Measurements from ENCODE around the gene TMF1. TPM values are rescaled to one million over a fixed set of nuclear protein-coding genes. Genes with fewer than 3 reads are reported as not detected.
A peak's percentile ranks its signal among the peaks of the same experiment; 100 is the strongest.

TMF1 gene
- total RNA-seq, 1 donor from 2014 or later = 42.0 TPM

DNA sequence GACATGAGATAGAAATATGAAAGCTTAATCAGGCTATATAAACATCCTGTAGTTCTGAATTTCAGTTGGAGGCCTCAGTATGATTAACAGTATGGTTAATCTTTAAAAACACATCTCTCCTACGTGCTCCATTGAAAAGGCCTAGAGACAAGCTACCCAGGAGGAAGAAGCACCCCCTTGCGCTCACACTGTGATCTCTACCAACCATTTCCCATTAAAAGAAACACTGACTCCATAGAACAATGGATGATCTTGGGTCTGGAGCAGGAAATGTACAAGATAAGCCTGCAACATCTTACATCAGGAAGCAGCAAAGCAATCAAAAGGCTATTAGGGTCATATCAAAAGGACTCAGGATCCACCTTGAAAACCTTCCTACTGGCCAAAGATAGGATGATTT lies 35.2 kb downstream of the TMF1 start:
- TF ChIP-seq, protein P1, sequence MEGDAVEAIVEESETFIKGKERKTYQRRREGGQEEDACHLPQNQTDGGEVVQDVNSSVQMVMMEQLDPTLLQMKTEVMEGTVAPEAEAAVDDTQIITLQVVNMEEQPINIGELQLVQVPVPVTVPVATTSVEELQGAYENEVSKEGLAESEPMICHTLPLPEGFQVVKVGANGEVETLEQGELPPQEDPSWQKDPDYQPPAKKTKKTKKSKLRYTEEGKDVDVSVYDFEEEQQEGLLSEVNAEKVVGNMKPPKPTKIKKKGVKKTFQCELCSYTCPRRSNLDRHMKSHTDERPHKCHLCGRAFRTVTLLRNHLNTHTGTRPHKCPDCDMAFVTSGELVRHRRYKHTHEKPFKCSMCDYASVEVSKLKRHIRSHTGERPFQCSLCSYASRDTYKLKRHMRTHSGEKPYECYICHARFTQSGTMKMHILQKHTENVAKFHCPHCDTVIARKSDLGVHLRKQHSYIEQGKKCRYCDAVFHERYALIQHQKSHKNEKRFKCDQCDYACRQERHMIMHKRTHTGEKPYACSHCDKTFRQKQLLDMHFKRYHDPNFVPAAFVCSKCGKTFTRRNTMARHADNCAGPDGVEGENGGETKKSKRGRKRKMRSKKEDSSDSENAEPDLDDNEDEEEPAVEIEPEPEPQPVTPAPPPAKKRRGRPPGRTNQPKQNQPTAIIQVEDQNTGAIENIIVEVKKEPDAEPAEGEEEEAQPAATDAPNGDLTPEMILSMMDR (IDR thresholded peaks at IDR 0.05) = no peak
- peaks cover 18% of the 10 kb centered on the region for H3K36me3 Mint-ChIP-seq (ENCODE audit: unreplicated experiment)
- peaks cover 30% of the 10 kb centered on the region for H3K4me1 Mint-ChIP-seq (ENCODE audit: unreplicated experiment)
- no peak for DNase-seq (ENCODE audit: extremely low spot score, unreplicated experiment)
- no peak overlapping the region for H3K27ac Mint-ChIP-seq (ENCODE audit: unreplicated experiment)
- no peaks in the 10 kb centered on the region for H3K9me3 Mint-ChIP-seq (ENCODE audit: unreplicated experiment)
- no peak overlapping the region for H3K4me3 Mint-ChIP-seq (ENCODE audit: unreplicated experiment)
- H3K27me3 Mint-ChIP-seq (ENCODE audit: unreplicated experiment) = no peaks in the 10 kb centered on the region

DNA sequence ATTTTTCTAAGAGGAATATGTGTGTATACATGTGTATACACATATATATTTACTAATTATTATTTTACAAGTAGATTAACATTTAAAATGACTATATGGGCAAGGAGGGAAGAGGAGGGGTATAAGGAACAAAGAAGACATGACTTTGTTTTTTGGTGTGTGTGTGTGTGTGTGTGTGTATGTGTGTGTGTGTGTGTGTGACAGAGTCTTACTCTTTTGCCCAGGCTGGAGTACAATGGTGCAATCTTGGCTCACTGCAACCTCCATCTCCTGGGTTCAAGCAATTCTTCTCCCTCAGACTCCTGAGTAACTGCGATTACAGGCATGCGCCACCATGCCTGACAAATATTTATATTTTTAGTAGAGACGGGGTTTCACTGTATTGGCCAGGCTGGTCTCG lies 36.0 kb downstream of the TMF1 start:
- H3K27me3 Mint-ChIP-seq (ENCODE audit: unreplicated experiment) = no peaks in the 10 kb centered on the region
- peaks cover 34% of the 10 kb centered on the region for H3K4me1 Mint-ChIP-seq (ENCODE audit: unreplicated experiment)
- TF ChIP-seq, protein P1 (IDR thresholded peaks at IDR 0.05) = no peak
- peaks cover 21% of the 10 kb centered on the region for H3K36me3 Mint-ChIP-seq (ENCODE audit: unreplicated experiment)
- no peak overlapping the region for H3K4me3 Mint-ChIP-seq (ENCODE audit: unreplicated experiment)
- no peaks in the 10 kb centered on the region for H3K9me3 Mint-ChIP-seq (ENCODE audit: unreplicated experiment)
- DNase-seq (ENCODE audit: extremely low spot score, unreplicated experiment) = no peak
- no peak overlapping the region for H3K27ac Mint-ChIP-seq (ENCODE audit: unreplicated experiment)

DNA sequence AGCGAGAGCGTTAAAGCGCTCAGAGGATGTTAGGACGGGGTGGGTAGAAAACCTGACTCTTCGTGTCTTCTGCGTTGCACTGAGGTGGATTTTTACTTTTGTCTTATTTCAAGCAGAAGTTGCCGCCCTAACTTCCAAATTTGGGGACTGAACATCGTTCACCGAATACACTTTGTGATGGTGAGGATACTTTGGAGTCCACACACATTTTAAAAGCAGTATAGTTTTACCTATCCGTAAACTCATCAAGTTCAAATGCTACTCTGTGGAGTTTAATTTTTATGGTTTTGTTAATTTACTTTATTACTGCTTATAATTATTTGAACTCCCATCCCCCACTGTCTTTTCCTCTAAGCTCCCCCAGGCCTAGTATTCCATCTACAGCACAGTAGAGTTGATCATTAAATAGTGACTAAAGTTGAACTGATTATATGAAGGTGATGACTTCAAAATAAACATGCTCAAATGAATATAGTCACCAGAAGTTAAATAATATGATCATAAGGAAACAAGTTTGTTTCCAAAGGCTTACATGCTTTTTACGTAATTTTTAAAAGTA lies 38.0 kb downstream of the TMF1 start:
- Mint-ChIP-seq H3K27ac (ENCODE audit: unreplicated experiment) (peak overlapping the region; percentile 83), H3K9me3 (ENCODE audit: unreplicated experiment) (no peaks in the 10 kb centered on the region), H3K4me3 (ENCODE audit: unreplicated experiment) (peak overlapping the region; percentile 79), H3K27me3 (ENCODE audit: unreplicated experiment) (no peaks in the 10 kb centered on the region), H3K4me1 (ENCODE audit: unreplicated experiment) (peaks cover 37% of the 10 kb centered on the region), H3K36me3 (ENCODE audit: unreplicated experiment) (peaks cover 34% of the 10 kb centered on the region)
- DNase-seq (ENCODE audit: extremely low spot score, unreplicated experiment) = no peak
- TF ChIP-seq, protein P1 (IDR thresholded peaks at IDR 0.05) = no peak

DNA sequence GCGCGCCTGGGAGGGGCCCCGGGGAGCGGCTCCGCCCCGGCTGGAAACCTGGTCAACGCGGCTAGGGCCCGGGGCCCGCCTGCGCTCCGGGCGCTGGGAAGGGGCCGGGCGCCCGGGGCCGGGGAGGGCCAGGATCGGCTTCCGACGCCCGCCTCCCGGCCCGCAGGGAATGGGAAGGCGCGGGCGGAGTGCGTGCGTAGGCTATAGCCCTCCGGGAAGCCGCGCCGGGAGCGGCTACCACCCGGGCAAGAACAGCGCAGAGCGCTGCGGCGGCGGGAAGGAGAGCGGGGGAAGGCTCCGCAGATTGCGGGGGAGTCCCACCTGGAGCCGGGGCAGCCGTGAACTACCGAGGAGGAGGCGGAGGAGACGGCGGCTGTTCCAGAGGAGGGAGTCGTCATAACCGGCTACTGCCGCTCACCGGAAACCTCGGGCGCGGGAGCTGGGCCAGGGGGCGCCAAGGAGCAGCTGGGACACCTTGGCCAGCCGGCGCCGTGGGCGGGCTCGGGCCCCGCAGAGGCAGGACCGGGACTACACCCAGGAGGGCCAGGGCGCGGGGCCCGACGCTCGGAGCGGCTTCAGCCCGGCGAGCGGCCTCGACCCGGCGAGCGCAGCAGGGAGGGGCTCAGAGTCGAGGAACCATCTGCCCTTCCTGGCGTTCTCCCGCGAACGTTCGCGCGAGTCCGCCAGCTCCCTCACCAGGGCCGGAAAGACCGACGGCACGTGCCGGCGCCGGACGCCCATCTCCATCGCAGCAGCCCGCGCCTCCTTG lies 38.7 kb downstream of the TMF1 start, which contains the start of gene EOGT:
Gene EOGT (minus strand): TSS at position 432 of the 769 bp plus-strand sequence. CDS start 3,838 bp downstream, outside the sequence.
- Mint-ChIP-seq H3K4me1 (ENCODE audit: unreplicated experiment) (peaks cover 37% of the 10 kb centered on the region), H3K27me3 (ENCODE audit: unreplicated experiment) (no peaks in the 10 kb centered on the region), H3K4me3 (ENCODE audit: unreplicated experiment) (peak within 1 kb of the TSS; percentile 82), H3K9me3 (ENCODE audit: unreplicated experiment) (no peaks in the 10 kb centered on the region), H3K36me3 (ENCODE audit: unreplicated experiment) (peaks cover 36% of the 10 kb centered on the region), H3K27ac (ENCODE audit: unreplicated experiment) (peak within 1 kb of the TSS; percentile 92)
- peak; percentile 94 for DNase-seq (ENCODE audit: extremely low spot score, unreplicated experiment)
- TF ChIP-seq, protein P1 (IDR thresholded peaks at IDR 0.05) = peak; percentile 78

DNA sequence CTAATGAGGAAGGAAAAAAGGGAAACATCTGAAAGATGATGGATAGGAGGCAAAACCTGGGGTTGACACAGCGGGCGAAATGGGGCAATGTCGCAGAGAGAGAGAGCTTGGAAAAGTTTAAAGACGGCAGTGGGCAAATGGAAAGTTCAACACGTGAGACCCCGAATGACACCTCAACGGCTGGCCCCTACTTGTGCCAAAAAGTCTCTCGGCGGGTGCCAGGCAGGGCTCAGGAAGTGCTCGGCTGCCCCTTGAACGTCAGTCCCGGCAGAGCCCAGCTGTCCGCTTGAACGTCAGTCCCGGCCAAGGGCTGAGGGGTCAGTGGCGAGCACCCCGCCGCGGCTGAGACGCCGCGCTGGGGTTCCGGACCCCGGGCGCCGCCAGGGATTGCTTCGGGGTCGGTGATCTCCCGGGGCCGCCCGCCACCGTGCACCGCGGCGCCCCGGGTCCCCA lies 39.3 kb downstream of the TMF1 start:
- no peak for DNase-seq (ENCODE audit: extremely low spot score, unreplicated experiment)
- Mint-ChIP-seq H3K4me1 (ENCODE audit: unreplicated experiment) (peaks cover 37% of the 10 kb centered on the region), H3K27me3 (ENCODE audit: unreplicated experiment) (no peaks in the 10 kb centered on the region), H3K27ac (ENCODE audit: unreplicated experiment) (peak overlapping the region; percentile 92), H3K9me3 (ENCODE audit: unreplicated experiment) (no peaks in the 10 kb centered on the region), H3K36me3 (ENCODE audit: unreplicated experiment) (peaks cover 38% of the 10 kb centered on the region), H3K4me3 (ENCODE audit: unreplicated experiment) (peak overlapping the region; percentile 82)
- TF ChIP-seq, protein P1 (IDR thresholded peaks at IDR 0.05) = no peak

Measured in osteocyte (in vitro differentiated cells).